GM12864 (cell line): ENCODE measurements around the gene SLC47A2.
"Not testable (repeated sequence)": the region's sequence is repeated elsewhere in the genome, so short reads cannot be mapped to it uniquely, and the experiment has no call there.

Source experiments
- DNase-seq: peaks from one replicate; pipeline ENCODE4 v3.0.0-alpha.2; 2011; ENCODE audit warnings: low read depth
- H3K4me3 ChIP-seq: 2 replicates; pipeline ENCODE4 v1.5.1; 2011; ENCODE audit warnings: mild to moderate bottlenecking, low read depth, low read length, control low read depth
- TF ChIP-seq, protein P1 (sequence below): IDR thresholded peaks from 2 replicates; pipeline ENCODE4 v1.5.1; 2011; ENCODE audit warnings: low read depth, mild to moderate bottlenecking, moderate library complexity, low read length, control low read depth, inconsistent platforms; ENCODE audit errors: missing control alignments

The SLC47A2 gene

DNA sequence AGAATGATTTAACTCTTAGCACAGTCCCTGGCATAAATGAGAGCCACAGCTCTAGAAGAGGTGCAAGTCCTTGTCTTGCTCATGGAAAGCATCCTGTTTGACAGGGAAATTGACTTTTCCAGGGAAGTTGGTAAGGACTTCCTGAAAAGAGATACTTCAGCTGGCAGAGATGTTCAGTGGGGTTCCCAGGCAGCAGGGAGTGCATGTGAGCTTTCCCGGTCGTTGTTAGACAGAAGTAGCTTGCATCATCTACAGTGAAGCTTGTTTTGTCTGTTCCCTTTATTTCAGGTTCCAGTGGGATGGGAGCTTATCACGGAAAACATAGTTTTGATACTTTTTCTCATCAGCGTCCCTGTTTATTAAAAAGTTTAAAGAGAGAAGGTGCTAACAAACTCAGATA is 45.0 kb downstream of the SLC47A2 start:
- DNase-seq, result no peak
- TF ChIP-seq, protein P1, sequence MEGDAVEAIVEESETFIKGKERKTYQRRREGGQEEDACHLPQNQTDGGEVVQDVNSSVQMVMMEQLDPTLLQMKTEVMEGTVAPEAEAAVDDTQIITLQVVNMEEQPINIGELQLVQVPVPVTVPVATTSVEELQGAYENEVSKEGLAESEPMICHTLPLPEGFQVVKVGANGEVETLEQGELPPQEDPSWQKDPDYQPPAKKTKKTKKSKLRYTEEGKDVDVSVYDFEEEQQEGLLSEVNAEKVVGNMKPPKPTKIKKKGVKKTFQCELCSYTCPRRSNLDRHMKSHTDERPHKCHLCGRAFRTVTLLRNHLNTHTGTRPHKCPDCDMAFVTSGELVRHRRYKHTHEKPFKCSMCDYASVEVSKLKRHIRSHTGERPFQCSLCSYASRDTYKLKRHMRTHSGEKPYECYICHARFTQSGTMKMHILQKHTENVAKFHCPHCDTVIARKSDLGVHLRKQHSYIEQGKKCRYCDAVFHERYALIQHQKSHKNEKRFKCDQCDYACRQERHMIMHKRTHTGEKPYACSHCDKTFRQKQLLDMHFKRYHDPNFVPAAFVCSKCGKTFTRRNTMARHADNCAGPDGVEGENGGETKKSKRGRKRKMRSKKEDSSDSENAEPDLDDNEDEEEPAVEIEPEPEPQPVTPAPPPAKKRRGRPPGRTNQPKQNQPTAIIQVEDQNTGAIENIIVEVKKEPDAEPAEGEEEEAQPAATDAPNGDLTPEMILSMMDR, result no peak

DNA sequence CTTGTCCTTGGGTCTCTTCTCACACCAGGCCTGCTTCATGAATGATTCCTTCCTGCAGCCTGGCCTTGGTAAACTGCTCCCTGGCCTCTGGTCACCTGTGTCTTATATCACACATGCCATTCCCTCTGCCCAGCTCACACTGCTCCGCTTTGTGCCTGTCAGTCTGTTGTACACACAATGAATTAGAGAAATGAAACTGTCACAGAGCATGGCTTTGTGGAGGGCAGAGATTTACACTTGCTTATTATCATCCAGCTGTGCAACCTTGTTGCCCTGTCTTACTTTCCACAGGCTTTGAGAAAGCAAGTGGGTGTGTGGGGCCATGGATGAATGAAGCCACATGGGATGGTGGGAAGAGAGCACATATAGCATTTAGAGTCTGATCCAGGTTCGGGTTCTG is 45.5 kb downstream of the SLC47A2 start:
- DNase-seq, result no peak
- no peak overlapping the region for H3K4me3 ChIP-seq
- TF ChIP-seq, protein P1, result no peak

More for the DNA sequence above, 45.0 kb downstream of the SLC47A2 start:
- no peak overlapping the region for H3K4me3 ChIP-seq

DNA sequence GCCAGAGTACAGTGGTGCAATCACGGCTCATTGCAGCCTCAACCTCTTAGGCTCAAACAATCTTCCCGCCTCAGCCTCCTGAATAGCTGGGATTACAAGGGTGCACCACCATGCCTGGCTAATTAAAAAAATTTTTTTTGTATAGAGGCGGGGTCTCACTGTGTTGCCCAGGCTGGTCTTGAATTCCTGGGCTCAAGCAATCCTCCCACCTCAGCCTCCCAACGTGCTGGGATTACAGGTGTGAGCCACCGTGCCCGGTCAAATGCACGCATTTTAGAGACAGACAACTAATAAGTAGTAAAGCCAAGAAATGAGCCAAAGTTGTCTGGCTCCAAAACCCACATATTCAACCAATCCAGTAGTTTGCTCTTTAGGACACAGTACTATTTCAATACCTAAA is 46.7 kb downstream of the SLC47A2 start:
- DNase-seq, H3K4me3 ChIP-seq: not testable (repeated sequence)

DNA sequence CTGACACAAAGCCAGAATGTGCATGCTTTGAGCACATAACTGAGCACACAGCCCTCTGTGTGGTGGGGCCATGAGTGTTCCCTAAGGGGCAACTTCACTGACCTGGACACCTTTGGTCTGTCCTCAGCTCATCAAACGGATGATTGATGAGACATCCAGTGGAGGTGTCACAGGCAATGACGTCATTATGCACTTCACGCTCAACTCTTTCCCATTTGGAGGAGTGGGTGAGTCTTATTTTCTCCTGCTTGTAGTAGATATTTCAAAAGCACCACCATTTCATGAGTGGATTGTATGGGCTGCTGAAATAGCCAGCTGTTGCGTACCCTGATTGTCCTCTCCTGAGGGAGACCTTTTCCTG is 51.6 kb downstream of the SLC47A2 start:
- DNase-seq, result no peak
- TF ChIP-seq, protein P1, result no peak
- H3K4me3 ChIP-seq, result no peak overlapping the region

DNA sequence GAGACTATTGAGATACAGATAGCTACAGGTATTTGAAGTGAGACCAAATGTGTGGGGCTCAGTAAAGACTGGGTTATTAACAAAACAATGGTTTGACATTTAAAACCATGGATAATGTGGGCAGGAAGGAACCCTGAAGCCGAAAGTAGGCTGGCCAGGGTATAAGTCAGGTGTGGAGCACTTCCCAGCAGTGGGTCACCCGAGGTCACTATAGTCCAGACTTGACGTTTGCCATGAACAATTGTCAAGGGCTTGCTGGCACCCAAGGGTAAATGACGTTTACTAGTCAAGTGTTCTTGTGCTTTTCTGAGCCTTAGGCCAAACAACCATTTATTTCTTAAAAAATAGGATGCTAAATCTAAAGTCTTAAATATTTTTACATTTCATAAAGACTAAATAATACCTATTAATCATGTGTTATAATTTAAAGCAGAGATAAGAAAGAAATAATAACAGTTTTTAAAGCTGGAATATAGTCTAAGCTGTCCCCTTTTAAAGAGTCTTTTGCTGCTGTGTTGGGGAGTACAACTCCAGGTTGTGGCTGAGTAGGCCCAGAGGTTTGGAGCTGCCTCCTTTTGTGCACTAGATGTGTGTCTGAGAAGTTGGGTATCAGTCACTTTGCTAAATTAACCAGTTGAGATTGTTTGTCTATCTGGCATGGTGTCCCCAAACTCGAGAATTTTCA is 52.1 kb downstream of the SLC47A2 start:
- no peak overlapping the region for H3K4me3 ChIP-seq
- no peak for DNase-seq
- TF ChIP-seq, protein P1, result no peak

DNA sequence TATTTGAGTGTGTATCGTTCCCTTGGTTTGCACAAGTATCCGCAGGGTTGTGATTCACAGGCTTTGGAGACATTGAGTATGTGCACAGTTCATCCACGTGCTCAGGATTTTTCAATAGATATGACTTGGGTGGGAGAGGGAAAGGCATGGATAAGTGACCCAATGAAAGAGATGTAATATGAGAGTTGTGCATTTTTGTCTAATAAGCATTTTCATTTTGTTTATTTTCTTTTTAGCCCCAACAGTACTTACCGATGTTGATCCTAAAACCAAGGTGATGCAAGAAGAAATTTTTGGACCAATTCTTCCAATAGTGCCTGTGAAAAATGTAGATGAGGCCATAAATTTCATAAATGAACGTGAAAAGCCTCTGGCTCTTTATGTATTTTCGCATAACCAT is 53.3 kb downstream of the SLC47A2 start:
- no peak for DNase-seq
- no peak overlapping the region for H3K4me3 ChIP-seq
- TF ChIP-seq, protein P1, result no peak

DNA sequence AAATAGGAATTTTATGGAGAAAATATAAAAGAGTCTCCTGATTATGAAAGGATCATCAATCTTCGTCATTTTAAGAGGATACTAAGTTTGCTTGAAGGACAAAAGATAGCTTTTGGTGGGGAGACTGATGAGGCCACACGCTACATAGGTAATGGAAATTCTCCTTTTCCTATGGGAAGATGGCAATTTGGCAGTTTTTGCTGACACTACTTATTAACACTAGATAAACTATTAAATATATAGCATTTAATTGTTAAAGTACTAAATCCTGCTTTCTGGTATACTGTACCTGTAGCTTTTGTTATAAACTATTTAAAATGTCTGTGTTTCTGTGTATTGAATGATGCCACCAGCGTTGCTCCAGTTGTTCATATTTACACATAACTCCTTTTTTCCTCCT is 55.3 kb downstream of the SLC47A2 start:
- TF ChIP-seq, protein P1, result no peak
- no peak overlapping the region for H3K4me3 ChIP-seq
- DNase-seq, result no peak
